Activated CD4-positive, alpha-beta T cell treated with anti-CD3 and anti-CD28 coated beads for 24 hours (primary cell): Measurements from ENCODE around the gene ICA1.

Experiments used
- DNase-seq, 2 donors: peaks; one replicate each; pipeline ENCODE4 v3.0.0-alpha.2; 2020; ENCODE audit warnings: low read depth in 2 of 2

The ICA1 gene

GRCh38 chr7:8200717-8201116 lies 61.2 kb downstream of the ICA1 start:
- DNase-seq, result no peak

DNA sequence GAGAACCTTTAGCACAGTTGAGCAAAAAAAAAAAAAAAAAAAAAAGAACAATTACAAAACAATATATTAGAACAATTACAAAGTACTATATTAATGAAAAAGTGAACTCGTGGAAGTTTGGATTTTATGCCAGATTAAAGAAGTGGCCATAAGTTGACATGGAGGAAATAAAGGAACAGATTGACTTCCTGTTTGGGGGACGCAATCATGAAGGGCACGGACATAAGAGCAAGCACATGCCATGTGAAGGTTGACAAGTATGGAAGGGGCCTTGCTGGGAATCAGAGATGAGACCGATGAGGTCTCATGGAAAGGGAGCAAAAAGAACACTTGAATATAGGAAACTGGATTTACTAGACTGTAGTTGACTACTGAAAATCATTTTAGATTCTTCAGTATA lies 61.7 kb downstream of the ICA1 start:
- DNase-seq, result no peak

- DNase-seq, result no peak
These were observed 63.8 kb downstream of the ICA1 start for GRCh38 chr7:8197994-8198698.

DNA sequence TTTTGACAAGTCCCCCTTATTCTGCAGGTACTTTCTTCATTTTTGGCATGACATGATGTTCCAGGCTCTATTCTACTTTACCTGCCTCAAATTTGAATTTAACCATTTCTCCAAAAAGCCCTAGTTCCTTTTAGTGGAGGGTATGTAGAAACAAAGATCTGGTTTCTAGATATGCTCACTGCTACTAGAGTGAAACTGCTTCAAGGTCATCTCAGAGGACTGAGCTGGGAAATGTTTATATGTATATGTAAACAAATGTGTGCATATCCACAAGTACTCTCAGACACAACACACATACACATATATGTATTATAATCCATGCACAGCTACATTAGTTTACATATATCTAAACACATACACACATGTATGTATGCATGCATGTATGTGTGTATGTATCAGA lies 69.1 kb downstream of the ICA1 start:
- no peak for DNase-seq

DNA sequence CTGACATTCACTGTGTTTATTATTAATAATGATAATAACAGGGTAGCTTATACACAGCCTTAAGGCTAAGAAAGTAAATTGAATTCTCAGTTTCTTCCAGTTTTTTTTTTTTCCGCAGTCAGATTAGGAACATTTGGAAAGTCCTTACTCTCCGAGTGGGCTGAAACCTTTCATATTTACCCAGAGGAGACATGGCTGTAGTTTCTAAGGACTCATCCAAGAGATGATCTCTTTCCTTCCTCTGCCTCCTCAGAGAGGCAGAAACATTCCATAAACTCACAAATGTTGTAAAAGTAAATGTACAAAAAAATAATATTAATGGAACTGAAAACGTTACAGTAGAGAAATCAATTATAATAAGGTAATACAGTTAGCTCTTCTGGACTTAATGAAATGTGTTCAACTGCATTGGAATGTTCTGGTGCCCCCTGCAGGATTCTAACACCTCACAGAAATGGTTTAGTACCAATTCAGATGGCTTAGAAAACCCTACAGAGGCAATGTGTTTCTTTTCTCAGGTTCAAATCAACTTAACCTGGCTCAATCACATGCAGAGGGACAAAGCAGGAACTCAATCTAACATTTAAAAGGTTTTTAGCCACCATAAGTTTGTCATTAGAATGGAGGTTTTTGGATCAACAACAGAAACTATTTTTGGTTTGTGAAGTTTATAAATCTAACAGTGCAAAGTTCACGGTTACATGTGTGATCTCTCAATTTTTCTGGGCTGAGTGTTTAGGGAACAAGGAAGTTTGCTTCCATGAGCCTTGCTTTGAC lies 71.7 kb downstream of the ICA1 start:
- DNase-seq, result peak; percentile 9 to 63

GRCh38 chr7:8189625-8190024 lies 72.3 kb downstream of the ICA1 start:
- no peak for DNase-seq

- DNase-seq, result no peak
These were observed 75.9 kb downstream of the ICA1 start for GRCh38 chr7:8185926-8186683.

DNA sequence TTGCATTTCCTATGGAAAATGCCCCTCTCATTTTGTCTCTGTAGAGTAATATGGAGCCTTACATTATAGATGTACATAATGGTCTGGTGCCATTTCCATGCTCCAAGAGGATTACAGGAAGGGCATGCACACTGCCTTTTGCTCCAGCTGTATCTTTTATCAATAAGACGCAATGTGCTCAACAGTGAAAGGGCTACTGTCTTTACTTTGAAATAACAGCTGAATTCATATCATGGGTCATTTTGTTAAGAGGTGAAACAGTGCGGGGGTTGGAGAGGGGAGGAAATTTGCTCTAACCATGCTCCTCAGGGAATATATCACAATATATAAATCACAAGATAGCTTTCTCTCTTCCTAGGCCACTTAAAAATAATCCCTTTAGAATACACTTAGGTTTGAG lies 77.7 kb downstream of the ICA1 start:
- DNase-seq, result no peak

DNA sequence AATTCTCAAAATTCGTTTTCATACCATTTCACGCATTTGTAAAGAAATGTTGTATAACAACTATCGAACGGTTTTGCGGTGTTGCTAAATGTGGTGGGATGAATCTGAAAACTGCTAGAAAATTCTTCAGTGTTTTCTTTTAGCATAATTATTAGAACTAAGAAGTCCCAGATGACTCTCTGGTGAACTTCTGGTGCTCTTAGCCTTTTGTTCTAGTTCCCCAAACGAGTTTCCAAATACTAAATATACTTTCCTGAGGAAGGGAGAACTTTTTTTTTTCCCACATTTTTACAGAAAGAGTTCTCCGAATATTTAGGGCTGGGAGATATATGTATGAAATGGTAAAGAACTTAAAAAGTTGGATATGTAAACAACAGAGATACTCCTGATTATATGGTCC lies 82.5 kb downstream of the ICA1 start:
- DNase-seq, result no peak

DNA sequence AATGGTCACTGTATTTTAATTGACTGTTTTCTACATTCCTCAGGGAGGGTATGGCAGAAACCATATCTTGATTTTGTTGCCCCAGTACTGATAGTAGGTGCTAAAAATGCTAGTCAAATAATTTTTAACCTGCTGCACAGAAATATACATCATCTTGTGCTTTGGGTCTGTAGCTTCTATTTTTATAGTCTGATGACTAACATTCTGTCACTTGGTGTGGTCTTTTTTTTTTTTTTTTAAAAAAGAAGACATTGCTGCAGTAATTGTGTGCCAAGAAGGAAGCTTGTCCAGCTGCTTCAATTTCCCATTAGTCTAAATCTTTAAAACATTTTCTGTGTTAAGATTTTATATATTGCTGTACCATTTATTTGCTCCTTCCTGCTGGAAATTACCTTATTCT lies 83.6 kb downstream of the ICA1 start:
- DNase-seq, result no peak

- no peak for DNase-seq
These were observed 84.6 kb downstream of the ICA1 start for GRCh38 chr7:8177109-8177933.

- peak; percentile 22 to 30 for DNase-seq
These were observed 85.4 kb downstream of the ICA1 start for GRCh38 chr7:8176370-8177081.

DNA sequence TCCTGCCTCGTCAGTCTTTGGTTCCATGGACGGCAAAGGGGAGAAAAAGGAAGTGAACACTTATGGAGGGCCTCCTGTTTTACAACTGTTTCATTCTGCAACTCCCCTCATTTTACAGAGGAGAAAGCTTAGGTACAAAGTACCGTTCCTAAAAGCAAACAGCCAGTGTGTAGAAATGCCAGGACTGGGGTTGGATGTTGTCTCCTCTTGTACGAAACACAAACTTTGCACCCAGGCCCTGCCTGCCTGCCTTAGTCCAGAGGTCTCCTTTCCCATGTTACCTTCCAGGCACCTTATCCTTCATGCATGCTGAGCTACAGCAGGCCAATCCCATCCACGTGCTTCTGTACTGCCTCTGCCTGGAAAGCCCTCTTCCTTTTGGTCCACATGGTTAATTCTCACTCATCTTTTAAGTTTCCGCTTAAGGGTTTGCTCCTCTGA lies 86.0 kb downstream of the ICA1 start:
- peak in 1 of 2 donors; percentile 1 for DNase-seq

DNA sequence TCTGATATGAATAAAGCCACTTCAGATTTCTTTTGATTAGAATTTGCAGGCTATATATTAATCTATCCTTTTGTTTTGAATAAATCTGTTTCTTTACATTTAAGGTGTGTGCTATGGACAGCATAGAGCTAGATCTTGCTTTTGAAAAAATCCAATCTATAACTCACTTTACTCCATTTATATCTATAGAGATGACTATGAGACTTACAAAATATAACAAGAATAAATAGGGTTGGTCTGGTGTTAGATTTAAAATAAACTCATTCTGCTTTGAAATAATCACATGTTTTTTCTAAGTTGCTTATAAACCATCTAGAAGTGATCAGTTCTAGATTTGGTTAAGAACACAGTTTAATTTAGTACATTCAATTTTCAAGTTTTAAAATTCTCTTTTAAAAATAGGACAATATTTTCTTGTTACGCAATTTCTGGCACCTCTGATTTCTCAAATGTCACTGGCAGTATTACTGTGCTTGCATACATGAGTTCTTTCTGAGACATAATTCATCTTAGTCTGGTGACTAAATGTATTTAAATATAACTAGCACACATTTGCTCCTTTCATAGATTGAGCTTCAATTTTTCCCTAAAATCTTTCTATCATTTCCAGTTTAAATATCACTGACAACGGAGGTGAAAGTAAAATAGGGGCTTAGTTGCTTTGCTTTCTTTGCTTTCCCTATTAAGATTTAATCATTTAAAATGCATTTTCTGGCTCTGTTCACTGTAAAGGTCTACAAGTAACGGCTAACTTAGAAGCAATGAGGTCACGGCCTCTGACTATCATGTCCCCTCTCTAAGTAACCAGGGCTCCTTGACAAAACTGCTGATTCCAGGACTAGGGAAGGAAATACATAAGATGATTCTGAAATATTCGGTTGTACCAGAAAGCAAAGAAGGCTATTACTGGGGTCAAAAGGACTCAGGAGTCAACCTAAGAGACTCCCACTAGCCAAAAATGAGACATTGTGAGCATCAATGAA lies 89.3 kb downstream of the ICA1 start:
- DNase-seq, result no peak

DNA sequence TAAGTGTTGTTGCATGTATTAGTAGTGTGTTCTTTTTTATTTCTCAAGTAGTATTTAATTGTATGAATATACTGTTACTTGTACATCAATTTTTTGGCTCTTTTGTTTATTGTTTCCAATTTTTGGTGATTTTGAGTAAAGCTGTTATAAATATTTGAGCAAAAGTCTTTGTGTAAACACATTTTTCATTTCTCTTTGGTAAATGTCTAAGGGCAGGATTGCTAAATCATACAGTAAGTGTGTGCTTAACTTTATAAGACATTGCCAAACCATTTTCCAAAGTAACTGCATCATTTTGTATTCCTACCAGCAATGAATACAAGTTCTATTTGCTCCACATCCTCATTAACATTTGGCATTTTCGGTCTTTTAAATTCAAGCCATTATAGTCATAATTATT lies 92.8 kb downstream of the ICA1 start:
- DNase-seq, result no peak

DNA sequence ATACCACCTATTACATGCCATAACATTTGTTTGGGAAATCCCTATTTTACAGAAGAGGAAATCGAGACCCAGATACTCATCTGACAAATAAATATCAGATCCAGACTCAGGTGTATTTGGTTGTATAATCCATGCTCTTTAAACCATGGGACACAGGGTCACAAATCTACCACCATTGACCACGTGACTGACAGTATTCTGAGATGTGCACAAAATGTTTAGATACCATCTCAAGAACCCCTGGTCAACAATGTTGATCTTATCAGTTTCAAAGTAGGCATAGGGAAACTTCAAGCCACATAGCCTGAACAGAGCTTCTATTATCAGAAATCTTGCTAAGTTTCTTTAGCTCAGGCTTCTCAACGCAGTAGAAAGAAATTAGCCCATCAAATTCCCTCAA lies 93.6 kb downstream of the ICA1 start:
- no peak for DNase-seq

DNA sequence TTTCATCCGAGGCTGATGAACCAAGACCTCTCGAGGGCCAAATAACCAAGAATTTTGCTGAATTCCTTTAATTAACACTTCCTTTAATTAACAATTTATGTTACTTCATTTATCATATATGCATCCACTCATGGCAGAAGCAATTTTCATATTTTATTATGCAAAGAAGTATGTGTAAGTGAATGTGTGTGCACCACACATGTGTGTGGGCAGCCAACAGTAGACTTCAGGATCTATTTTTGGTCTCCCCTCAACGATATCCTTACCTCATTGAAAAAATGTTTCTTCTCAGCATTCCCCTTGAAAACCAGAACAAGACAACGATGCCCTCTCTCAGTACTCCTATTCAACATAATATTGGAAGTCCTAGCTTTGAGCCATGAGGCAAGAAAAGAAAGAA lies 96.8 kb downstream of the ICA1 start:
- DNase-seq, result no peak

- no peak for DNase-seq
These were observed 99.8 kb downstream of the ICA1 start for GRCh38 chr7:8162181-8162580.

GRCh38 chr7:8161364-8161828 lies 100.6 kb downstream of the ICA1 start:
- no peak for DNase-seq
